HFFc6 (cell line): Measurements from ENCODE around the gene ASTL. TPM values are rescaled to one million over a fixed set of nuclear protein-coding genes. Genes with fewer than 3 reads are reported as not detected.

Source experiments
- DNase-seq: peaks from one replicate; pipeline ENCODE4 v3.0.0-alpha.2; 2018
- H3K27ac Mint-ChIP-seq: 2 replicates; pipeline ENCODE4 v1.8.0; 2020; ENCODE audit warnings: mild to moderate bottlenecking, mixed read lengths
- H3K27me3 Mint-ChIP-seq: 2 replicates; pipeline ENCODE4 v1.8.0; 2021; ENCODE audit warnings: mild to moderate bottlenecking, moderate library complexity, mixed read lengths; ENCODE audit not compliant: insufficient read depth
- H3K36me3 Mint-ChIP-seq: 2 replicates; pipeline ENCODE4 v1.8.0; 2021; ENCODE audit warnings: low read depth, mixed read lengths
- H3K4me1 Mint-ChIP-seq: 2 replicates; pipeline ENCODE4 v1.8.0; 2020; ENCODE audit warnings: low read depth, mixed read lengths
- H3K4me3 Mint-ChIP-seq: 2 replicates; pipeline ENCODE4 v1.8.0; 2020; ENCODE audit warnings: mild to moderate bottlenecking, moderate library complexity, mixed read lengths
- H3K9me3 Mint-ChIP-seq: 2 replicates; pipeline ENCODE4 v1.8.0; 2020; ENCODE audit warnings: mild to moderate bottlenecking, mixed read lengths
- total RNA-seq, 6 experiments: library from RNA; stranded (reverse); fragmentation: NEBNext Ultra II Directional; extraction: Animal tissue kit (Norgen Biotek cat#: 25700); gene quantifications; 2 replicates in 1 of 6; 3 replicates in 5 of 6; pipeline ENCODE4 v1.2.3, GENCODE V29; 2021
- TF ChIP-seq, protein P1 (sequence below): fragments of 200-600 bp; sonication (generic); IDR thresholded peaks from 2 replicates; pipeline ENCODE4 v1.5.0; 2021; ENCODE audit warnings: antibody characterized with exemption, mild to moderate bottlenecking

Gene ASTL
- total RNA-seq, 6 experiments from 2014 or later = 0.25 to 0.39 (median 0.31) TPM; not detected in 3

DNA sequence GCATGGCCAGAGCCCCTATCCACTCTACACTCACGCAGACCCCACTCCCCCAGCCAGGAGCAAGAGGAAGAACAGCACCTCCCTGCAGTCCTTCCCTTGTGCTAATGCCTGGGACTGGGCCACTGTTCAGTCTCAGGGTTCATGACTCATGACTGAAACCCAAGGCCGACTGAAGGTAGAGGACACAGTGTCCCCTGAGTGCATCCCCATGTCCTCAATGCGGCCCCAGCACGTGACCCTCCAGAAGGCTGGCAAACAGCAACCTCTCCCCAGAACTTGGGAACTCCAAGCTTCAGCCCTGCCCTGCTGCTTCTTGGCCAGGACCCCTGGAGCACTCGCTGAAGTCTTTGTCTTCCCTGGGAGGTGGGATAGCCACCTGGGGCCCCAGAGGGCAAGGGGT is 15.9 kb downstream of the ASTL start:
- no peak overlapping the region for H3K27ac Mint-ChIP-seq
- no peaks in the 10 kb centered on the region for H3K36me3 Mint-ChIP-seq
- peaks cover 5% of the 10 kb centered on the region for H3K4me1 Mint-ChIP-seq
- H3K27me3 Mint-ChIP-seq = peaks cover 63% of the 10 kb centered on the region
- no peak overlapping the region for H3K4me3 Mint-ChIP-seq
- H3K9me3 Mint-ChIP-seq = no peaks in the 10 kb centered on the region
- no peak for DNase-seq
- TF ChIP-seq, protein P1, sequence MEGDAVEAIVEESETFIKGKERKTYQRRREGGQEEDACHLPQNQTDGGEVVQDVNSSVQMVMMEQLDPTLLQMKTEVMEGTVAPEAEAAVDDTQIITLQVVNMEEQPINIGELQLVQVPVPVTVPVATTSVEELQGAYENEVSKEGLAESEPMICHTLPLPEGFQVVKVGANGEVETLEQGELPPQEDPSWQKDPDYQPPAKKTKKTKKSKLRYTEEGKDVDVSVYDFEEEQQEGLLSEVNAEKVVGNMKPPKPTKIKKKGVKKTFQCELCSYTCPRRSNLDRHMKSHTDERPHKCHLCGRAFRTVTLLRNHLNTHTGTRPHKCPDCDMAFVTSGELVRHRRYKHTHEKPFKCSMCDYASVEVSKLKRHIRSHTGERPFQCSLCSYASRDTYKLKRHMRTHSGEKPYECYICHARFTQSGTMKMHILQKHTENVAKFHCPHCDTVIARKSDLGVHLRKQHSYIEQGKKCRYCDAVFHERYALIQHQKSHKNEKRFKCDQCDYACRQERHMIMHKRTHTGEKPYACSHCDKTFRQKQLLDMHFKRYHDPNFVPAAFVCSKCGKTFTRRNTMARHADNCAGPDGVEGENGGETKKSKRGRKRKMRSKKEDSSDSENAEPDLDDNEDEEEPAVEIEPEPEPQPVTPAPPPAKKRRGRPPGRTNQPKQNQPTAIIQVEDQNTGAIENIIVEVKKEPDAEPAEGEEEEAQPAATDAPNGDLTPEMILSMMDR = no peak

- H3K27ac Mint-ChIP-seq = no peak overlapping the region
- H3K9me3 Mint-ChIP-seq = no peaks in the 10 kb centered on the region
- H3K27me3 Mint-ChIP-seq = peaks cover 63% of the 10 kb centered on the region
- TF ChIP-seq, protein P1 = no peak
- no peaks in the 10 kb centered on the region for H3K36me3 Mint-ChIP-seq
- DNase-seq = no peak
- H3K4me1 Mint-ChIP-seq = peaks cover 8% of the 10 kb centered on the region
- H3K4me3 Mint-ChIP-seq = no peak overlapping the region
These were observed 16.9 kb downstream of the ASTL start for GRCh38 chr2:96121414-96121813.

DNA sequence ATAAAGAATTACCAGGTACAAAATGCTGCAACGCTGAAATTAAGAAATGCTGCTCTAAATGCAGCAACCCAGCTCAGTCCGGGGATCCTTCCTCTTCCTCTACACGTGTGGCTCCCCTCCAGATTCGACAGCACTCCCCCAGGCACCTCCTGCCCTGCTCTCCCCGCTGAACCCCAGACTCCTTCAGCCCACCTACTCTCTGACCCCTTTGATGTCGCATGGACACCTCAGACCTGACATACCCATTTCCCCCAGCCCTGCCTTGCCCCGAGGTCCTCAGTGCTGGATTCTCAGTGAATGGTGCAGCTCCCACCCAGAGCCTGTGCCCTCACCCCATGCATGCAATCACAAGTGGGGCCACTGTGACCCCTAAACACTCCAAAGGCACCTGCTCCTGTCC is 17.3 kb downstream of the ASTL start:
- H3K36me3 Mint-ChIP-seq = no peaks in the 10 kb centered on the region
- H3K27me3 Mint-ChIP-seq = peaks cover 59% of the 10 kb centered on the region
- no peak overlapping the region for H3K27ac Mint-ChIP-seq
- TF ChIP-seq, protein P1 = no peak
- peaks cover 8% of the 10 kb centered on the region for H3K4me1 Mint-ChIP-seq
- no peak for DNase-seq
- no peak overlapping the region for H3K4me3 Mint-ChIP-seq
- no peaks in the 10 kb centered on the region for H3K9me3 Mint-ChIP-seq

GRCh38 chr2:96120091-96120720 is 18.1 kb downstream of the ASTL start:
- no peak overlapping the region for H3K4me3 Mint-ChIP-seq
- peaks cover 8% of the 10 kb centered on the region for H3K4me1 Mint-ChIP-seq
- H3K27me3 Mint-ChIP-seq = peaks cover 60% of the 10 kb centered on the region
- TF ChIP-seq, protein P1 = no peak
- H3K9me3 Mint-ChIP-seq = no peaks in the 10 kb centered on the region
- H3K27ac Mint-ChIP-seq = no peak overlapping the region
- H3K36me3 Mint-ChIP-seq = peaks cover 5% of the 10 kb centered on the region
- DNase-seq = no peak

DNA sequence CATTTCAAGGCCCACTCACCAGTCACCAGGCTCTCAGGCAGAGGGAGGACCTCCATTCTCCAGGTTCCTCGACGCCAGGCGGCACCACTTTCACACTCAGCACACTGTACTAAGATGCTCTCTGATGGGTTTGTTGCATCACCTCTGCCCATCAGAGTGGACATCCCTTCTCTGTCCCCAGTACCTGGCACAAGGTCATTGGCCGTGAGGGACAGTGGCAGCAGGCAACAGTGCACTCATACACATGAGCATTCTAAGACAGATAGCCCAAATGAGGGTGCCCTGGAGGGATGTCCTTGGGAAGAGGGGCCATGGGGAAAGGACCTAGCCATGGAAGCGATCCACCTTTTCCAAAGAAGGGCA is 18.9 kb downstream of the ASTL start:
- H3K36me3 Mint-ChIP-seq = peaks cover 7% of the 10 kb centered on the region
- peaks cover 8% of the 10 kb centered on the region for H3K4me1 Mint-ChIP-seq
- DNase-seq = no peak
- no peak overlapping the region for H3K4me3 Mint-ChIP-seq
- no peaks in the 10 kb centered on the region for H3K9me3 Mint-ChIP-seq
- peaks cover 59% of the 10 kb centered on the region for H3K27me3 Mint-ChIP-seq
- TF ChIP-seq, protein P1 = no peak
- H3K27ac Mint-ChIP-seq = no peak overlapping the region
